Nephron progenitor cell (in vitro differentiated cells): ENCODE results near the gene UBL5.

Source experiments
- DNase-seq: peaks from one replicate; pipeline ENCODE4 v3.0.0; 2021
- H3K27ac Mint-ChIP-seq: 2 replicates; pipeline ENCODE4 v1.8.0; 2021; ENCODE audit warnings: mild to moderate bottlenecking, moderate library complexity, mixed read lengths
- H3K27me3 Mint-ChIP-seq: 2 replicates; pipeline ENCODE4 v1.8.0; 2021; ENCODE audit warnings: mild to moderate bottlenecking, low read depth, mixed read lengths; ENCODE audit not compliant: poor library complexity
- H3K36me3 Mint-ChIP-seq: 2 replicates; pipeline ENCODE4 v1.8.0; 2021; ENCODE audit warnings: low read depth, mixed read lengths
- H3K4me1 Mint-ChIP-seq: 2 replicates; pipeline ENCODE4 v1.8.0; 2021; ENCODE audit warnings: mixed read lengths
- H3K4me3 Mint-ChIP-seq: 2 replicates; pipeline ENCODE4 v1.8.0; 2021; ENCODE audit warnings: mild to moderate bottlenecking, moderate library complexity, mixed read lengths
- H3K9me3 Mint-ChIP-seq: 2 replicates; pipeline ENCODE4 v1.8.0; 2021; ENCODE audit warnings: mild to moderate bottlenecking, moderate library complexity, mixed read lengths
- CTCF ChIP-seq: fragments of 200-600 bp; sonication (generic); IDR thresholded peaks from 2 replicates; pipeline ENCODE4 v1.5.0; 2021; ENCODE audit warnings: antibody characterized with exemption

Gene UBL5

DNA sequence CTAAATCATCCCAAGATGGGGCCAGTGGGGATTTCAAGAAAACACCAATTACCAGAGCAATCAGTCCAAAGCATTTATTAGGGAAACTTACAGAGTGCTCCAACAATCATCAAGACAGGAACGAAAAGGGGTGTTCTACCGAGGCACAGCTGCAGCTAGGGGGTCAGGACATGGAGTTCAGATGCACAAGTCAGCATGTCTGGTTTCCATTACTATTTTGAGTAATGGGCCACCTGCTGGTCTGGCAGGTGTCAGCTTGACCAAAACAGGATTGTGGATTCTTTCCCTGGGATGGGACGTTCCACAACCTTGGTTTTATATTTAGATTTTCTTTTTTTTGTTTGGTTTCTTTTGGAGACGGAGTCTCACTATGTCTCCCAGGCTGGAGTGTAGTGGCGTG, 3.9 kb upstream of the UBL5 start:
- no peak for TF ChIP-seq CTCF
- H3K36me3 Mint-ChIP-seq, result peaks cover 8% of the 10 kb centered on the region
- H3K27me3 Mint-ChIP-seq, result no peaks in the 10 kb centered on the region
- no peak overlapping the region for H3K4me3 Mint-ChIP-seq
- no peaks in the 10 kb centered on the region for H3K9me3 Mint-ChIP-seq
- peak overlapping the region; percentile 72 for H3K27ac Mint-ChIP-seq
- H3K4me1 Mint-ChIP-seq, result peaks cover 38% of the 10 kb centered on the region
- no peak for DNase-seq

- Mint-ChIP-seq H3K27ac (no peak overlapping the region), H3K4me1 (peaks cover 33% of the 10 kb centered on the region), H3K36me3 (peaks cover 22% of the 10 kb centered on the region), H3K4me3 (peak overlapping the region; percentile 100), H3K9me3 (no peaks in the 10 kb centered on the region), H3K27me3 (no peaks in the 10 kb centered on the region)
- no peak for TF ChIP-seq CTCF
- DNase-seq, result no peak
Observed at GRCh38 chr19:9828551-9829063, 889 bp downstream of the UBL5 start.

- no peak for TF ChIP-seq CTCF
- Mint-ChIP-seq H3K9me3 (no peaks in the 10 kb centered on the region), H3K27me3 (peaks cover 3% of the 10 kb centered on the region), H3K36me3 (peaks cover 18% of the 10 kb centered on the region), H3K27ac (peak overlapping the region; percentile 68), H3K4me3 (peak overlapping the region; percentile 92), H3K4me1 (peaks cover 13% of the 10 kb centered on the region)
- no peak for DNase-seq
Observed at GRCh38 chr19:9834307-9834725, 6.6 kb downstream of the UBL5 start.

GRCh38 chr19:9834726-9835506, 7.2 kb downstream of the UBL5 start, which contains the start of gene PIN1:
Gene PIN1, plus strand, starts transcription at chr19:9835318. Its CDS starts 27 bp downstream, at chr19:9835345.
- Mint-ChIP-seq H3K4me3 (peak within 1 kb of the TSS; percentile 92), H3K27ac (peak within 1 kb of the TSS; percentile 68), H3K36me3 (peaks cover 18% of the 10 kb centered on the region), H3K9me3 (no peaks in the 10 kb centered on the region), H3K27me3 (peaks cover 3% of the 10 kb centered on the region), H3K4me1 (peaks cover 13% of the 10 kb centered on the region)
- DNase-seq, result peak; percentile 100
- no peak for TF ChIP-seq CTCF

GRCh38 chr19:9835507-9835949, 7.8 kb downstream of the UBL5 start:
- Mint-ChIP-seq H3K27ac (no peak overlapping the region), H3K36me3 (peaks cover 18% of the 10 kb centered on the region), H3K9me3 (no peaks in the 10 kb centered on the region), H3K27me3 (peaks cover 3% of the 10 kb centered on the region), H3K4me1 (peaks cover 13% of the 10 kb centered on the region), H3K4me3 (peak overlapping the region; percentile 92)
- no peak for TF ChIP-seq CTCF
- no peak for DNase-seq
